Mesendoderm (in vitro differentiated cells): Measurements from ENCODE around the gene SH3RF1.

Experiments
- DNase-seq: peaks from one replicate; pipeline ENCODE4 v3.0.0; 2013
- H2AK5ac ChIP-seq: 2 replicates; pipeline ENCODE4 v1.6.1; 2013; ENCODE audit warnings: low read length, inconsistent platforms
- H2BK120ac ChIP-seq: 2 replicates; pipeline ENCODE4 v1.6.1; 2013; ENCODE audit warnings: low read depth, mild to moderate bottlenecking, low read length, moderate library complexity, mixed read lengths
- H2BK15ac ChIP-seq: replicated peaks from 2 replicates; pipeline ENCODE4 v1.6.1; 2013; ENCODE audit warnings: low read depth, mild to moderate bottlenecking, moderate library complexity
- H2BK5ac ChIP-seq: 2 replicates; pipeline ENCODE4 v1.6.1; 2013; ENCODE audit warnings: low read length, inconsistent platforms
- H3K18ac ChIP-seq: 2 replicates; pipeline ENCODE4 v1.6.1; 2013; ENCODE audit warnings: mild to moderate bottlenecking, low read length, mixed read lengths
- H3K23ac ChIP-seq: one replicate; pipeline ENCODE4 v1.6.1; 2013; ENCODE audit warnings: low read length
- H3K27ac ChIP-seq: 2 replicates; pipeline ENCODE4 v1.5.1; 2013; ENCODE audit warnings: low read depth, mild to moderate bottlenecking, inconsistent platforms, low read length, moderate library complexity
- H3K27me3 ChIP-seq: 2 replicates; pipeline ENCODE4 v1.6.1; 2013; ENCODE audit warnings: low read length, control low read depth, mild to moderate bottlenecking, inconsistent platforms; ENCODE audit not compliant: insufficient read depth, poor library complexity
- H3K36me3 ChIP-seq: 2 replicates; pipeline ENCODE4 v1.6.1; 2013; ENCODE audit warnings: low read length, inconsistent platforms; ENCODE audit not compliant: control insufficient read depth, insufficient read depth
- H3K4ac ChIP-seq: one replicate; pipeline ENCODE4 v1.6.1; 2013; ENCODE audit warnings: low read depth, mild to moderate bottlenecking, low read length, moderate library complexity
- H3K4me1 ChIP-seq: 2 replicates; pipeline ENCODE4 v1.6.1; 2013; ENCODE audit warnings: low read depth, low read length, inconsistent platforms; ENCODE audit not compliant: control insufficient read depth
- H3K4me2 ChIP-seq: 2 replicates; pipeline ENCODE4 v1.6.1; 2013; ENCODE audit warnings: low read length
- H3K4me3 ChIP-seq: 2 replicates; pipeline ENCODE4 v1.5.1; 2013; ENCODE audit warnings: mild to moderate bottlenecking, low read length
- H3K56ac ChIP-seq: one replicate; pipeline ENCODE4 v1.6.1; 2013; ENCODE audit warnings: low read length
- H3K79me1 ChIP-seq: 2 replicates; pipeline ENCODE4 v1.6.1; 2013; ENCODE audit warnings: low read length, inconsistent platforms
- H3K79me2 ChIP-seq: 2 replicates; pipeline ENCODE4 v1.6.1; 2013; ENCODE audit warnings: mild to moderate bottlenecking, low read length; ENCODE audit not compliant: control insufficient read depth, insufficient read depth
- H3K9ac ChIP-seq: 2 replicates; pipeline ENCODE4 v1.6.1; 2013; ENCODE audit warnings: low read length, inconsistent platforms
- H4K5ac ChIP-seq: one replicate; pipeline ENCODE4 v1.6.1; 2013; ENCODE audit warnings: low read length
- H4K8ac ChIP-seq: one replicate; pipeline ENCODE4 v1.6.1; 2013; ENCODE audit warnings: low read depth, mild to moderate bottlenecking, control low read depth, low read length, moderate library complexity
- WGBS: extraction: QIAGEN DNeasy Blood & Tissue Kit; methylation state at CpG from one replicate; pipeline ENCODE4 v1.1.7; 2013; ENCODE audit warnings: low lambda C conversion rate, missing lambda C conversion rate; ENCODE audit not compliant: insufficient coverage; ENCODE audit errors: extremely low coverage; 5-methylcytosine and 5-hydroxymethylcytosine counted together

The SH3RF1 gene

DNA sequence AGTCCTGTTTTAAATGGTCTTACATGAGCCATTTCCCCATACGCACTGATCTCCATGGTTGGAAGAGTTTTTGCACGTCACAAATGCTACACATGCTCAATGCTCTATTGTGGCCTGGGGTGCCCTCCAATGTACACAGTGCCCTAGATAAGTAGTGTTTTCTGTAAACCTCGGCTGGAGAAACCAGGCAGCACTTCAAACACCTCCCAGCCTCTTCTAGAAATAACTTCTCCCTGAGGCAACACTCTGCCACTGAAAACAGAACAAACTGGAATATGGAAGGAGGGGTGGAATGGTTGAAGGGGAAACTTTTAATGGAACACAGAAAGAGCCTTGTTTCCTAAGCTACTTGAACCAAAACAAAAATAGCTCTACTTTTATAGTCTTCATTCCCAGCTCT is 136.8 kb downstream of the SH3RF1 start:
- H3K18ac ChIP-seq, result no peak overlapping the region
- no peaks in the 10 kb centered on the region for H3K79me2 ChIP-seq
- H3K23ac ChIP-seq, result no peak overlapping the region
- H4K8ac ChIP-seq, result no peak overlapping the region
- H3K9ac ChIP-seq, result no peak overlapping the region
- no peak overlapping the region for H3K4ac ChIP-seq
- no peak overlapping the region for H2AK5ac ChIP-seq
- H2BK5ac ChIP-seq, result no peak overlapping the region
- WGBS, result no CpG with 5 or more reads among the region's 3 CpGs
- H3K4me2 ChIP-seq, result no peak overlapping the region
- no peaks in the 10 kb centered on the region for H3K79me1 ChIP-seq
- no peak for DNase-seq
- no peak overlapping the region for H4K5ac ChIP-seq
- no peak overlapping the region for H3K4me3 ChIP-seq
- H3K27me3 ChIP-seq, result no peaks in the 10 kb centered on the region
- no peak overlapping the region for H3K56ac ChIP-seq
- no peak overlapping the region for H2BK15ac ChIP-seq
- H2BK120ac ChIP-seq, result no peak overlapping the region
- no peaks in the 10 kb centered on the region for H3K4me1 ChIP-seq
- no peak overlapping the region for H3K27ac ChIP-seq
- H3K36me3 ChIP-seq, result peaks cover 6% of the 10 kb centered on the region

DNA sequence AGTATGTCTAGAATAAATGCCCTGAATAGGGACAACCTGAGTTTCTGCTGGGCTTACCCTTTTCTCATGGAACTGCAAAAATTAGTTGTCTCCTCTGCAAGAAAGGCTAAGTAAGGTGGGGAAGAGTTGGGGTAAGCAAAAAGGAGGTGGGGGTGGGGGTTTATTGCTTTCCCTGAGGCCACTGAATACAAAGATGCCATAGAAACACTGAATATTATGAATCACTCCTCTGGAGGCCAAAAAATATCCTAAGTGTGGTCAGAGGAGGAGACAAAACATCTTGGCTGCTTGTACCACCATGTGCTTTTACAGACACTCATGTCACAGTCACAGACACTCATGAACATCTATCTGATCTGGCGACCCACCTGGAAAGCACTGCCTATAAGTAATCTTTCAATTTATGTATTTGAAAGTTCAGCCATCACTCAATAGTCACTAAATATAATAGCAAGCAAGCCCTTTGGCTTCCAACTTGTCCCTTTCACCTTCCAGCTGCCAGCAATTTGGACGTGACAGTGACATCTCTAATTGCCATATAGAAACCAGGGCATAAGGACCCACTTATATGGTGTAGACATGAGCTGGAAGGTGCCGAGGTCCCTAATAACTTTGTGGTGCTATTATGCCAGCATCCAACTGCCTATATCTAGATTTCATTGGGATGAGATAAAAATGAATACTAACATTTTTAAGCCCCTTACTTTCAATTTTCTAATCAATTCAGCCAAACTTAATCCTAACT is 138.0 kb downstream of the SH3RF1 start:
- no peak for DNase-seq
- WGBS, result no CpG with 5 or more reads among the region's 3 CpGs
- Histone ChIP-seq H3K79me2 (no peaks in the 10 kb centered on the region), H3K4me1 (no peaks in the 10 kb centered on the region), H3K36me3 (peaks cover 6% of the 10 kb centered on the region), H2AK5ac (no peak overlapping the region), H3K27ac (no peak overlapping the region), H4K5ac (no peak overlapping the region), H4K8ac (no peak overlapping the region), H2BK15ac (no peak overlapping the region), H2BK5ac (no peak overlapping the region), H3K4ac (no peak overlapping the region), H2BK120ac (no peak overlapping the region), H3K18ac (no peak overlapping the region), H3K56ac (no peak overlapping the region), H3K23ac (no peak overlapping the region), H3K4me2 (no peak overlapping the region), H3K4me3 (no peak overlapping the region), H3K79me1 (no peaks in the 10 kb centered on the region), H3K27me3 (no peaks in the 10 kb centered on the region), H3K9ac (no peak overlapping the region)

DNA sequence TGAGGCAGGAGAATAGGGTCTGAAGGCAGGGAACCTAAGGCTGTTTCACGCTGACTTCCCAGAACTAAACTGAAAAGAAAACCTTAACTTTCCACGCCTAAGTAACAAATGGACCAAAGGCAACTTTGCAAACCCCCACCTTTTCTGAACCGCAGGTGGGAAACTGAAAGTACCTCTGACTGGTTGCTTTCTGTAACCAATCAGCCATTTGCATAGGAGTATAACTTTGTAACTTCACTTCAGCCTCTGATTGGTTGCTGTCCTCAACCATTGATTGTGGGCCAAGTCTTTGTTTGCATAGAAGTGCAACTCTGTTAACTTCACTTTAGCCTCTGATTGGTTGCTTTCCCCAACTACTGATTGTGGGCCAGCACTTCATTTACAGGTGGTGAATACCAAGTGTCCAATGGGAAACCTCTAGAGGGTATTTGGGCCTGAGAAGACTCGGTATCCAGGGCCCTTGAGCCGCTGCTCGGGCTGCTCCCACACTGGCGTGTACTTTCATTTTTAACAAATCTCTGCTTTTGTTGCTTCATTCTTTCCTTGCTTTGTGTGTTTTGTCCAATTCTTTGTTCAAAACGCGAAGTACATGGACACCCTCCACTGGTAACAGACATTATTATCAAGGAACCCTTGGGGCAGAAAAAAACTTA is 139.1 kb downstream of the SH3RF1 start:
- H3K4me1 ChIP-seq, result no peaks in the 10 kb centered on the region
- H2BK120ac ChIP-seq, result no peak overlapping the region
- H2BK5ac ChIP-seq, result no peak overlapping the region
- H3K23ac ChIP-seq, result no peak overlapping the region
- H3K9ac ChIP-seq, result no peak overlapping the region
- no peaks in the 10 kb centered on the region for H3K27me3 ChIP-seq
- no peak overlapping the region for H4K8ac ChIP-seq
- no peaks in the 10 kb centered on the region for H3K79me2 ChIP-seq
- H3K56ac ChIP-seq, result no peak overlapping the region
- H3K27ac ChIP-seq, result no peak overlapping the region
- H3K79me1 ChIP-seq, result no peaks in the 10 kb centered on the region
- WGBS, result no CpG with 5 or more reads among the region's 9 CpGs
- H4K5ac ChIP-seq, result no peak overlapping the region
- peaks cover 6% of the 10 kb centered on the region for H3K36me3 ChIP-seq
- H3K4me2 ChIP-seq, result no peak overlapping the region
- no peak overlapping the region for H3K4ac ChIP-seq
- H2BK15ac ChIP-seq, result no peak overlapping the region
- H3K18ac ChIP-seq, result no peak overlapping the region
- H3K4me3 ChIP-seq, result no peak overlapping the region
- no peak overlapping the region for H2AK5ac ChIP-seq
- DNase-seq, result peak; percentile 18

GRCh38 chr4:169128902-169129301 is 141.9 kb downstream of the SH3RF1 start:
- Histone ChIP-seq H3K56ac (no peak overlapping the region), H3K27ac (no peak overlapping the region), H2AK5ac (no peak overlapping the region), H3K79me1 (no peaks in the 10 kb centered on the region), H3K36me3 (peaks cover 1% of the 10 kb centered on the region), H3K18ac (no peak overlapping the region), H3K9ac (no peak overlapping the region), H2BK5ac (no peak overlapping the region), H3K79me2 (no peaks in the 10 kb centered on the region), H3K4ac (no peak overlapping the region), H4K8ac (no peak overlapping the region), H3K23ac (no peak overlapping the region), H3K4me3 (no peak overlapping the region), H4K5ac (no peak overlapping the region), H2BK120ac (no peak overlapping the region), H2BK15ac (no peak overlapping the region), H3K27me3 (no peaks in the 10 kb centered on the region), H3K4me1 (no peaks in the 10 kb centered on the region), H3K4me2 (no peak overlapping the region)
- DNase-seq, result peak; percentile 35
- no CpG with 5 or more reads among the region's 3 CpGs for WGBS

DNA sequence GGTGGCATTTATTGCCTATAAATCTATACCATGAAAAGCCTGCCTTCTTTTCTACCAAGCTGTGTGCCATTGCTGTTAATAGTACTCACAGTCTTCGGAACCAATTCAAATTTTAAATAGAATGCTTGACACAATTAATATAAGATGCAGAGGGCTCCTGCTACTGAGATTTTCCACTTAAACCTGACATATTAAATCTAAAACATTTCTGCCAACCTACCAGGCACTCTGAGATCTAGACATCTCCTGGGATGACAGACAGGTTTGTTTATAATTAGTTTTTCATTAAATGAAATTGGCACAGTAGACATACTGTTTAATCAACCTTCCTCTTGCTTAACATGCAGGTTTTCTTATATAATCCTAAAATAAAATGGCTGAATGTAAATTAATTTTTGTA is 143.4 kb downstream of the SH3RF1 start:
- Histone ChIP-seq H3K79me2 (no peaks in the 10 kb centered on the region), H2BK5ac (no peak overlapping the region), H2BK15ac (no peak overlapping the region), H3K9ac (no peak overlapping the region), H3K18ac (no peak overlapping the region), H3K4me3 (no peak overlapping the region), H3K79me1 (no peaks in the 10 kb centered on the region), H2AK5ac (no peak overlapping the region), H3K4ac (no peak overlapping the region), H3K36me3 (peaks cover 1% of the 10 kb centered on the region), H3K27me3 (no peaks in the 10 kb centered on the region), H3K27ac (no peak overlapping the region), H3K56ac (no peak overlapping the region), H2BK120ac (no peak overlapping the region), H3K4me2 (no peak overlapping the region), H3K23ac (no peak overlapping the region), H4K8ac (no peak overlapping the region), H4K5ac (no peak overlapping the region), H3K4me1 (no peaks in the 10 kb centered on the region)
- no peak for DNase-seq
- no CpG with 5 or more reads among the region's 1 CpG for WGBS
